GM19035 (cell line): ENCODE data around the gene ADGRB3.

Source experiments
- ATAC-seq: cut with Tn5 transposase; IDR thresholded peaks from one replicate; pipeline ENCODE4 v1.9.1; 2021; ENCODE audit not compliant: unreplicated experiment

Gene ADGRB3

DNA sequence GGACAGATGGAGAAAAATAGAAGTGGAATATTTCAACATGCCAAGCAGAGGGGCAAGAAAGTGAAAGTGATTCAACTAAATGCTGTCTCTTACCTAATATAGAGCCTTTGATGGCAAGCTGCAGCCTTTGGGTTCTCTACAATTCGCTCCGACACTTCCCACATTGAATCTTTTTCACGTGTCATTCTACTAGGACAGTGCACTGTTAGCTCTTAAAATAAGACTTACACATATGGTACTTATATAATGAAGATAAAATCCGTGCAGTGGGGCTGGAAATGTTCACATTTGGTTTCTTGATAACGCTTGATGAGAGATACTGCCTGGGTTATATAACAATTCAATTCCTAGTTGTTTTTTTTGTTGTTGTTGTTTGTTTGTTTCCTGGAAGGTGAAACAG lies 659.3 kb downstream of the ADGRB3 start:
- no peak for ATAC-seq

DNA sequence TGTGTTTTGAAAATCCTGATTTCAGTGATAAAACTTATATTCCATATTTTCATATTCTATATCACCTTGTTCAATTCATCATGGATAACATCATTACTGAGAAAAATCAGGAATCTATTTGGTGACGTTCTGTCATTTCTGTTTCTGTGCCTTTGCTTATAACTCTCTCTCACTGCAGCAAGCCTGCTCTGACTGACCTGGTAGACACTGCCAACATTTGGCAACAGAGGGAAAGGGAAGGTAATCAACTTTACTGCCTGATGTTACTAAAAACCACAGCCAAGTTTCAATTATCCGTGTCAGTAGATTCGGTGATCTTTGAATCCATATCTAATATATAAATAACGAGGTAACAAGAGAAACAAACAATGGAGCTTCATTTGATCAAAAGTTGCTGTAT lies 659.8 kb downstream of the ADGRB3 start:
- ATAC-seq: no peak

DNA sequence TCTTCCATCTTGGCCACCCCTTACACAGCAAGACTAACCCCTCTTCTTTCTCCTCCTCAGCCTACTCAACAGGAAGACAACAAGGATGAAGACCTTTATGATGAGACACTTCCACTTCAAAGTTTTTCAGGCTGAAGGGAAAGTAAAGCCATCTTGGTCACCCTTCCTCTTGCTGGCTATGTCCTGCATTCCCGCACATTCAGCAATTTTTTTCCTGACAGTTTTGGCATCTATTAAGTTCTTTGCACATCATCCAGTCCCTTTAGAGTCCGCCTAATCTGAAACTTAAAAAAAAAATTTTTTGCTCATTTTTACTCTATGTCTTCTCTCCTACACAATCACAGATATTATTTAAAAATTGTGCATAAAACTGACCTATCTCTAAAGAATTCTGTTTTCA lies 668.3 kb downstream of the ADGRB3 start:
- ATAC-seq: no peak

DNA sequence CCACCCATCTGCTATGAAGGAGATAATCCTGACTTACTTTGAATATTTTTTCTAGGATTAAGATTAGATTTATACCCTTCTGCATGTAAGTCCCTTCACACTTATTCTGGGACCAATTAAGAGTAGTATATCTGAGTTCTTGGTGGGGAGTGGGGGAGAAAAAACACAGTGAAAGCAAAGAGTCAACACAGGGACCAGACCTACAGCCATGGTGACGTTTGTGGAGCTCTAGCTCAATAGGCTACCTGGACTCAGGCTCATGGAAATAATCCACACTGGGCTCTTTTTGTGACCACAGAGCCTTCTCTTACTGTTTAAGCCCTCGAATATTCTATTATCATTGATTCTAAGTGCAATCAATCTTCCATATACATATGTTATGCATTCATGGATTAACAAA lies 670.4 kb downstream of the ADGRB3 start:
- ATAC-seq: no peak

DNA sequence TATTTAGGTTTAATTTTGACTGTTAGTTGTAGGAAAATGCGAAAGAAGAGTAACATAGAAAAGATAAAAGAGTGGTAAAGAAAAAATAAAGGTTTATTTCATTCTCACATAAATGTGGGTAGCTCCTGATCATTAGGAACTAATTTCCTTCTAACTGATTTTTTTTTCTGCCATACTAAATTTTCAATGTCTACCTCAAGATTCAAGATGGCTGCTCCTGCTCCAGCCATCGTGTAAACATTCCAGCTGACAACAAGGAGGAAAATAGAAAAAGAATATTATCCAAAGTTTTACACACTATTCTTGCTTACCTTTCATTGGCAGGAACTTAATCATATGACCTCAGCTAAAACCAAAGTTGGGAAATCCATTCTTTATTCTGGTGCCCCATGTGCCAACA lies 673.5 kb downstream of the ADGRB3 start:
- ATAC-seq: no peak

DNA sequence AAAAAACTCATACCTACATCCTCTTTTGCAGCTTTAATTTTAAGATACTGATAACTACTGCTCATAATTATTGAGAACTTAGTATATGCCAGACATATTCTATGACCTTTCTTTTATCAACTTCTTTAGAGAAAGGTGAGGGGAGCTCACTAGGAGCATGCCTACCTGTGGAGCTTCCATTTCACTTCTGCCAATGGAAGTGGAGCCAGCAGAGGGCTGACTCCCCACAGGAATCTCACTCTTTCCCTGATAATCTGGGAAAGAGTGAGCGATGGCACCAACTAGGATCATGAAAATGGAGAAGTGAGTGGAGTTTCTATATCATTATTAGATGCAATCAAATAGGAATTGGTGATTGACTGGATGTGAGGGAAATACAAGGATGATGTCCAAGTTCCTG lies 676.8 kb downstream of the ADGRB3 start:
- no peak for ATAC-seq

DNA sequence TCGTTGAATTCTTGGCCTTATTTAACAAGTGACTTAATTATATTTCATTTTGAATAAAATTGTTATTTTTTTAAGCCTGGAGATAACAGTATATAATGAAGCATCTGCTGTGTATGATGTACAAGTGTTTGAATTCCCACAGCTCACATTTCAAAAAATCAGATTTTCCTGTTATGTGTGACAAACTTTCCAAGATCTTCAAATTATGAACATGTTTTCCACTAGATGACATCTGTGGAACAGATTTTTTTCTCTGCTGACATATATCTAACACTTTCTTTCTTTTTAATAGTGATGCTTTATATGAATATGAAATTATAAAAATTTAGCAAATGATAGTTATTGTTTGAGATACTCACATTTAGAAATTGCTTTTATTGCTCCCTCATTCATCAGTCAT lies 678.9 kb downstream of the ADGRB3 start:
- ATAC-seq: no peak

DNA sequence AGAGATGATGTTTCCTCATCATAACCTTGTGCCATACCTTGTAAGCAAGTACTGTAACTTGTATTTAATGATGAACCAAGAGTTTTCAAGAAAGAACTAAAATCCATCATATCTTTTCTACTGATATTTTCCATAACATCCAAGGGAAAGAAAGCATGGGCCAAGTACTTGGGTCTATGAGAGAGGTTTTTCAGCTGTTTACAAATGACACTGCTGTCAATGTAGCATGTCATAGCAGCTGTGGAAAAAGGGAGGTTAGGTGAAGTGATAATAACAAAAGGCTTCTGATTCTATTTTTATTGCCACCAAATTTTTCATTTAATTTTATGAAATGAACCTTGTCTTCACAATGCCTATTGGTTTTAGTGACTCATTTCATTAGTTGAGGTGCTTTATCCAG lies 679.4 kb downstream of the ADGRB3 start:
- no peak for ATAC-seq

DNA sequence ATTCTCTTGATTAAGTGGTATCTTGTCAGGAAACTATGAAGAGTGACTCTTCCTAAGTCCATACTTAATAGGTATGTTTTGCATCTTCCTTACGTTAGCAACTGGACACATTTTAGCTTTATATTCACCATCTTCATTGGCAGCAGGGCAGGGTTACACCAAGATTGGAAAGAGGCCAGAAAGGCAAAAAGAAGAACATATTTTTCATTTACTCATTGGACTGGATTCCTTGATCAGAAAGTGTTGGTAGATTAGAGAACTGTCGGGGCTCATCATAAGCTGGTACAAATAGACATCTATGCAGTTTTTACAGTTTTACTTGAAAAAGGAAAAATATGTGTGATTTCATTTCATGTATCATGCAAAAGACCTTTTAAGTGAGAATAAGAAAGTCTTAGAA lies 696.8 kb downstream of the ADGRB3 start:
- ATAC-seq: no peak

DNA sequence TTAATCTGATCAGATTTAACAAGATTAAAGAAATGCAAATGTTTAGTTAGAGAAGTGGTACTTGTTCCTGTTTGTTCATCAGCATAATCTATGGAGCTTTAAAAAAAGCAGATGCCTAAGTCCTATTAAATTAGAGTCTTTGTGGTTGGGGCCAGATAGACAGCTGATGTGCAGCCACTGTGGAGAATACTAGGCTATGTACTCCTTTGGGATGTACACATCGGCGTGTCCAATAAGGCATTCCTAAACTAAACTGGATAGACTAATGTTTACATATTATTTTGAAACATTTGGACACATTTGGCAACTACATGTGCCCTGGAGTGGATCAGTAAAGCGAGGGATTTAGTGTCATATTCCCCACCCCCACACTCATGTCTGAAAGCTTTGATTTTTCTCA lies 702.2 kb downstream of the ADGRB3 start:
- no peak for ATAC-seq

DNA sequence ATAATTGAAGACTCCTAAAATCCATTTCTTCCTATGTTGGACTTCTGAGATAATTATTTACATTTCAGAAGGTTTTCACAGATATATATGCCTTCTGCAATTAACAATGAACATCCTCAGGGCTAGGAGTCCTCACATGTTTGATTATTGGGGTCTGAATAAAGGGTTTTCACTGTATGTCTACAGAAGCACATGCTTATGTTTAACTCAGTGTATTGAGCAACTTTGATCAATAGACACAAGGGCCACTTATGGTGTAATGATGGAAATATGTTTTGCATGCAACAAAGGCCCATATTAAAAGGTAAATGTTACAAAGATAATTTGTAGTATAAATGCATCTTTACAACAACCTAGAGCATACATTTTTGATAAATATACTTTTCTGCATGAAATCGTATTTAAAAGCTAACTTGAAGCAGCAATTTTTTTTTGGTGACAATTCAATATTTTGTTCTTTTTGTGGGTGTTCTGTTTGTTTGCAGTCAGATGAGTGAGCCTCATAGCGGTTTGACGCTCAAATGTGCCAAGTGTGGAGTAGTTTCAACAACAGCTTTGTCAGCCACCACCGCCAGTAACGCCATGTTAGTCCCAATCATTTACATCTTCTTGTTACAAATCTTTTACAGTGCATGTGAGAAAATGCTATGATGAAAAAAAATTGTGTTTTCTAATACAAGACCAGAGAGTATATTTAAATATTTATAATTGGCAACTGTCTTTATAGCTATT lies 703.5 kb downstream of the ADGRB3 start:
- no peak for ATAC-seq

DNA sequence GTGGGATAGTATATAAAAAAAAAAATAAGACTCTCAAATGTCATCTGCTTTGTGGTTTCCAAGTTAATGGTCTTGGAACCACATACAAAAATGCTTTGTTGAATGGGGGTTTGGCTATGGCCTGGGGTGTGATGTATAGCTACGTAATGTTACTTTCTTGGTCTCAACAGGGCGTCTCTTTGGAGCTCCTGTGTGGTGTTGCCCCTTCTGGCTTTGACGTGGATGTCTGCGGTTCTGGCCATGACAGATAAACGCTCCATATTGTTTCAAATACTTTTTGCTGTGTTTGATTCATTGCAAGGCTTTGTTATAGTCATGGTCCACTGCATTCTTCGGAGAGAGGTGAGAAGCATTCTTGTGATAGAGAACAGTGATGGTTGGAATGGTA lies 704.1 kb downstream of the ADGRB3 start:
- ATAC-seq: no peak

DNA sequence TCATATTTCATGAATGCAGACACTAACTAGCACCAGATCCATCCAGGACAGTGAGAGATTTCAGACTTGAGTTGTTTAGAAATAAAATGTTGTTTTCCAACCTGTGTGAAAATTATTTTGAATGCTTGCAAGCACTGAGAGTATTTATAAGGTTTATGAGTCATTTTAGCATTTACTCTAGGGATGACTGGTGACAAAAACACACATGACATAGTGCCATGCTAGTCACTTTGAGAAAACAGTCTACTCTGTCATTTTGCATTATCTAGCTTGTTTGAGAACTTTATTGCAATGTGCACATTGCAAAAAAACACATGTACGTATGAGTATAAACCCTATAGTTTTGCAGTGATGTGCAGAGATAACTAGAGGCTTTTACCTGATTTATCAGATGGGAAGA lies 705.1 kb downstream of the ADGRB3 start:
- no peak for ATAC-seq

DNA sequence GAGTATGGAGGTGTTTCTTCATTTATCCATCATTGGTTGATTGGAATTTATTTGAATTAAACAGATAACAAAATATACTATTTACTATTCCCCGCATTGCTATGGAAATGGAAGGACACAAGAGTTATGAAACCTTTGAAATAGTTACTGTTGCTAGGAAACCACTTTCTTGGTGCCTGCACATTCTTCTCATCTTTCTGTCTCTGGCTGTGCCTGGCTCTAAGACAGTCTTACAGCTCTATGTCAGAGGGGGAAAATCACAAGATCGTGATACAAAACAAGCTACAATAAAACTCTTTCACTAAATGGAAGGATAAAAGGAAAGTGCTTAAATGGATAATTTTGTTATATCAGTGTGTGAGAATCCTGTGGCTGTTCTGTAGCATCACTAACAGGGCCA lies 708.8 kb downstream of the ADGRB3 start:
- ATAC-seq: no peak

DNA sequence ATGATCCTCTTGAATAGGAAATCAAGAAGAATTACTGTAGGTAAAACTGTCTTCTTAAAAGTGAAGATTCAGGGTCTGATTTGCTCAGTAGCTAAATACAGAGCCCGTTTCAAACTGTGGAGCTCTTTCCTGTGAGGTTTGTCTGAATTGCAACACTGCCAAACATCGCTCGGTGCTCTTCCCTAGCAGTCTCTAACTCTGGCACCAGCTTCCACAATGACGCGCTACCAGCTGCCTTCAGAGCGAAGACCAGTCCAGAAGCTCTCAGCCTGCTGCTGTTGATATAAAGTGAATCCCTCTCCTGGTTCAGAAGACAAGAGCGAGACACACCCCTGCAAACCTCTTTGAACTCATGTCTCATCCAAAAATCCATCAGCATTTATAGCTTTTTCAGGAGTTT lies 714.7 kb downstream of the ADGRB3 start:
- no peak for ATAC-seq

DNA sequence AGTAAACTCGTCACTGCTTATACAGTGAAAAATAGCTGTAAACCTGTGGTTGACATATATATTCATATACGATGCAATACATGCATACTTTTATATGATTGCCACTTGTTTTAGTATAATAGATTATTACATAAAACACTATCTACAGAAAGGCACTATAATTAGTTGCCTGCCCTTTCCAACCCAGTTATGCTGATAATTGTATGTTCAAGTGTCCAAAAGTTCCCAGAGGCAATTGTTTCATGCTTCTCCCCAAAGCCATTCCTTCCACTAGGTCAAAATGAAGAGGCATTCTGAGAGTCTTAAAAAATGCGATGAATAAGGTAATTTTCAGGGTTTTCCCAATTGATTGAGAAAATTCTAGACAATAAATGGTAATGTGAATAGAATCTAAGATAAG lies 727.1 kb downstream of the ADGRB3 start:
- ATAC-seq: no peak

DNA sequence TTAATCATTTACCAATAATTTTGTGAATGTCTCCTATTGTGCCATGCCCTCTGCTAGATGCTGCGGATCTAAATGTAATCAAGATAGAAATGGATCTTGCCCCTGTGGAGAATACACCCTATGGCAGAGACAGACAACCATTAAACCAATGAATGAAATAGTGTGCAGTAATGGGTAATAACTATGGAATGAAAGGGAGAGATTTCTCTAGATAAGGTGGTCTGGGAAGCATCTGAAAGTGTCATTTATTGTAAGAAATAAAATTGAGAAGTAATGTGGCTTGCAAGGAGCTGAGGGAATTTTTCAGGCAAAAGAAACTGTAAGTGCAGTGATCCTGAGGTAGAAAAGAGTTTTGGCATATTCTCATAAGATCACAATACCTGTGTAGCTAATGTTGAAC lies 731.7 kb downstream of the ADGRB3 start:
- no peak for ATAC-seq

DNA sequence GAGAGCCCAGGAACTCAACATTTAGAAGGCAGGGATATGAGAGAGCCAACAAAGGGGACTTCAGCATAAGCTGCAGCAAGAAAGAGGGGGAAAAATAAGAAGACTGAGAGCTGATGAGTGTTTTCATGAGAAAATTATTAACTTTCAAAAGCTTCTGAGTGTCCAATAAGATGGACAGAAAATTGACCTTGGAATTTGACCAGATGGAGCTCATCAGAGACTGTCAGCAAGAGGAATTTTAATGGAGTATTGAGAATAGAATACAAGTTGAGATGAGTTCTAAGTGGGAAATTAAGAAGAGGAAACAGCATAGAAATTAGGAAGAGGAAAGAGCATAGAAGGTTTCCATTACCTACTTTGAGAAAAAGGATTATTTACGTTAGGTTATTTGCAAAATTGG lies 733.5 kb downstream of the ADGRB3 start:
- ATAC-seq: no peak

DNA sequence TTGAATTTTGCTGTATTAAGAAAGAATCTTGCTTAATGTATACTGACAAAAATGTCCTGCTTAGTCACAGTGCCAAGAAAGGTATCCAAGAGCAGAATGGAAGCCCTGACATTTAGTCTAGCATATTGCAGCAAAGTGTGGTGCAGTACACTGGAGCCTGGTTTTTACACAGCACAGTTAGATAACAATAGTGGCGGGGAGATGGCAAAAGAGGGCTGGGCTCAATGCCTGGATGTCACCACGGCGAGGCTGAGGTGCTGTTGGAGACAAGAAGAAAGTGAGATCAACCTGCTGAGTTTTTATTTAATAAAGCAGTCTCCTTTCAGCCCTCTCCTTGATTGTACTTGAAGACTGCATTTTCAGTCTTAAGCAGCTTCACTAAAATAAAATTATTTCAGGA lies 735.7 kb downstream of the ADGRB3 start:
- ATAC-seq: no peak

DNA sequence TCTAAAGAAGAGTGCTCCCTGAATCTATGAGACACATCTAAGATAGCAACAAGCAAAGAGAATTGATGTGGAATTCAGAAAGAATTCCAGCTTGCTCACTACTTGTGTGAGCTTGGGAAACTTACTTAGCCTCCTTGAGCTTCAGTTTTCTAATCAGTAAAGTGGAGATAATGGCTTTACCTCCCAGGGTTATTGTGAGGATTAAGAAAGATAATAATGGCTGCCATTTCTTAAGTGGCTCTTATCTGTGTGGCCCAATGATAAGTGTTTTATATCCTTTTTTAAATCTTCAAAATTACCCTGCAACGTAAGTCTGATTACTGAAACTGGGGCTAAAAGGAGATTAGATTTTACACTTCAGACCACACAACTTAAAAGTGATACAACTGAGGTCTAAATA lies 743.2 kb downstream of the ADGRB3 start:
- no peak for ATAC-seq

DNA sequence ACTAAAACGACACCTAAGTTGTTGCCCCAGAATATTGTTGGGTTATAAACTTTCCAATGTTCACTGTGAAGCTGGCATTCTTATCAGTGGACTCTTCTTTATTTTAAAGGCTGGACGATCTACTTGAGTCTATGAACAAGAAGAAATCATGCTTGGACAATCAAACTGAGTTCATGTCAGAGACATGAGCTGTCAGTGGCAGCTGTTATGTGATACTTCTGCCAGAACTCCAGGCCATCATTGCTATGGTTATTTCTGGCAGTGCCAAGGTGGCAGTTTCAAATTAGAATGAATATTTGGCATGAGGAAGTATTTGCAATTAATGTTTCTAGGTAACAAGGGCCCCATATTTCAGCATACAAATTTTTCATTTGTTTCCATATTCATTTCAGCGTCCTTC lies 744.4 kb downstream of the ADGRB3 start:
- no peak for ATAC-seq

DNA sequence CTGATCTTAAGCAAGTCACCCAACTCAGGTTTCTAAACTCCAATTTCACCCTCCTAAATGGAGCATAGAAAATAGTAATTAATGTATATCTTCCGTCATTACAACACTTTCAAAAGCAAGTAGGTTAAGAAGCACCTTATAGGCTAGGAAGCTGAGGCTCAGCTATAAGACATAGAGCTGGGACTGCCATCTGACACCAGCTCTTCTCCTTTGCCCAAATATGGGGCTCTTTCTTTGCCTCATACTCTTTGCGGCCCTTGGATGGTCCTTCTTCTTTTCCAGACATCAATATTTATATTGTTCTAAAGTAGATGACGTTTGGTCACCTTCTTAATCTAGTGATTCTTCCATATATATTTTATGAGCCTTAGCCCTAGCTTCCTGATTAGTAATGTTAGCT lies 748.5 kb downstream of the ADGRB3 start:
- no peak for ATAC-seq

DNA sequence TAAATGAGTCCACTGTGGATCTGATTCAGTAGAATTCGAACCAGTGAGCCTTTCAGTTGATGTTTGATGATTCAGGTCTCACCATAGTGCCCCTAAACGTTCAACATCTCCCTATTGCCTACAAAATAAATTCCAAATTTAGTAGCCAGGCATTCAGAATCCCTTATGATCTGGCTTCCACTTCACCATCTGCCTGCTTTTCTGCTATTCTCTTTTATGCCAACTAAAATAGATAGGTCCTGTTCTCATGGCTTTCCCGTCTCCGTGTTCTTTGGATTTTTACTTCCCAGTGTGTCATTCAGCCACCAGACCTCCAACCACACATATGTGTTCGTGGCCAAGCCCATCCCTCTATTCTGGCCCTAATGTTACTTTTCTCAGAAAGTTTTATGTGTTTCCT lies 751.3 kb downstream of the ADGRB3 start:
- no peak for ATAC-seq

DNA sequence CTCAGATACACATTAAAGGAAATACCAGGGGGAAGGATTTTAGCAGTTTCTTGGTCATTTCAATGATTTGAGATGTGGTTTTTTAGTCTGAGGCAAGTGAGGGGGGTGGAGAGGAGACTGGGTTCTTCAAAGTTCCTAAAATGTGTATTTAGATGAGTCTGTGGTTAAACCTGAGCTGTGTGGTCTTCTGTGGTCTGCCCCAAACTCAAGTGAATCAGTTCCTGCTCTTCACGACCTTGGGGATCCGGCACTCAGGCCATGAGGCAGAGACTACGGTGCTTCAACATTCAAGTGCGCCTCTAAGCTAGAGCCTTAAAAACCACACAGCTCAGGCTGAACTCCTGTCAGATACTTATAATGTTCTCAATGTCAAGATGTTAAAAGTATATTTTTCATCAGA lies 755.0 kb downstream of the ADGRB3 start:
- ATAC-seq: no peak
